ENCODE measurements around the gene STAC. TPM values are rescaled to one million over a fixed set of nuclear protein-coding genes. Genes with fewer than 3 reads are reported as not detected.

STAC gene
- total RNA-seq, 4 donors from 2014 or later, result 3.1 to 7.6 (median 5.5) TPM

DNA sequence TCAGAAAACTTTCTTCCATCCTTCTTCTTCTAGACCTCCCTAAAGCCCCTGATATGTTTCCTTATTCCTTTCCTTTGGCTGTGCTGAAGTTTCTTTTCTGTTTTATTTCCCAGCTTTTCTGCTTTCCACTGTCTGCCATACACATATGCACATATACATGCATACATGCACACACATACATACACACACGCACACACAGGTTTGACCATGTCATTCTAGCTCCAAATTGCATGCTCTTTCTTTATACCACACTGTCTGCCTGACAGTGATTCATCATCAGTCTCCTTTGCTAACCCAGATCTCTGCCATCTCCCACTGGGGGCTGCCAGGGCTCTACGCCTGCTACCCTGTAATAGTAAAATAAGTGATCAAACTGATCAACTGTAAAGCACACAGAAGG is 181.3 kb downstream of the STAC start:
- TF ChIP-seq, protein P1, sequence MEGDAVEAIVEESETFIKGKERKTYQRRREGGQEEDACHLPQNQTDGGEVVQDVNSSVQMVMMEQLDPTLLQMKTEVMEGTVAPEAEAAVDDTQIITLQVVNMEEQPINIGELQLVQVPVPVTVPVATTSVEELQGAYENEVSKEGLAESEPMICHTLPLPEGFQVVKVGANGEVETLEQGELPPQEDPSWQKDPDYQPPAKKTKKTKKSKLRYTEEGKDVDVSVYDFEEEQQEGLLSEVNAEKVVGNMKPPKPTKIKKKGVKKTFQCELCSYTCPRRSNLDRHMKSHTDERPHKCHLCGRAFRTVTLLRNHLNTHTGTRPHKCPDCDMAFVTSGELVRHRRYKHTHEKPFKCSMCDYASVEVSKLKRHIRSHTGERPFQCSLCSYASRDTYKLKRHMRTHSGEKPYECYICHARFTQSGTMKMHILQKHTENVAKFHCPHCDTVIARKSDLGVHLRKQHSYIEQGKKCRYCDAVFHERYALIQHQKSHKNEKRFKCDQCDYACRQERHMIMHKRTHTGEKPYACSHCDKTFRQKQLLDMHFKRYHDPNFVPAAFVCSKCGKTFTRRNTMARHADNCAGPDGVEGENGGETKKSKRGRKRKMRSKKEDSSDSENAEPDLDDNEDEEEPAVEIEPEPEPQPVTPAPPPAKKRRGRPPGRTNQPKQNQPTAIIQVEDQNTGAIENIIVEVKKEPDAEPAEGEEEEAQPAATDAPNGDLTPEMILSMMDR (IDR thresholded peaks at IDR 0.05; ENCODE audit: low read depth), result no peak

GRCh38 chr3:36562945-36563344 is 182.6 kb downstream of the STAC start:
- TF ChIP-seq, protein P1 (IDR thresholded peaks at IDR 0.05; ENCODE audit: low read depth), result no peak

GRCh38 chr3:36575241-36575640 is 194.9 kb downstream of the STAC start:
- TF ChIP-seq, protein P1 (IDR thresholded peaks at IDR 0.05; ENCODE audit: low read depth), result no peak

DNA sequence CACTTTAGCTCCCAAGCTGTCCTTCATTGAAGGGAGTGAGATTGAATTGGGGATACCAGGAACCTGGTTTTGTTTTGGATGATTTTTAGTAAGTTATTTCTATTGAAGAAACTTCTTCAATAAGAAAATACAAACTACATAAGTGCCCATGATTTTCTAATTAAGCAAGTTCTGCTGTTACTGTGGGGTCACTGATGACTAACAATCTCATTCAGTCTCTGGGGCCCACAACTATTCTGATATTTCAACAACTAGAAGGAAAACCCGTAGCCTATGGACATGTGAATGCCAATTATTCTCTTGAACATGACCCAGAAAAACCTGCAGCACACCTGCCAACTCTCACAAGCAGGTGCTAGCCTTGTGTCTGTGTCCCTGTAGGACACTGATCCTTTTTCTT is 199.4 kb downstream of the STAC start:
- TF ChIP-seq, protein P1 (IDR thresholded peaks at IDR 0.05; ENCODE audit: low read depth), result no peak

DNA sequence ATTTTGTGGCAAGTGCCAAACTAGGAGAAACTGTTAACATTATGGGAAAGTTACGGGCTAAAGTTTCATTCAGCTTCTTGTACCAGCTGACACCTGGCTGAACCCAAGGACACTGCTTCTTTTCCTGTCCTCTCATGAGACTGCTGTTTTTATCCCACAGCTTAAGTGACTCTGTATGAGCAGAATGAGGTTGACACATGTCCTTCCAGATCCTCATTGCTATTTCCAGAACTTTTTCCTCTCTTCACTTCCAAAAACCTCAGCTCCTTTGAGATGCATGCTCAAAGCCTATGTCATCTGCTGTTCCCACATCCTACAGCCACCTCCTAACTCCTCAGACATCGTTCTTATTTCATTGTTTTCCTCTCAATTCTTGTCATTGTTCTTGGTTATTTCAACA is 200.4 kb downstream of the STAC start:
- TF ChIP-seq, protein P1 (IDR thresholded peaks at IDR 0.05; ENCODE audit: low read depth), result no peak

GRCh38 chr3:36591959-36592358 is 211.7 kb downstream of the STAC start:
- TF ChIP-seq, protein P1 (IDR thresholded peaks at IDR 0.05; ENCODE audit: low read depth), result no peak

DNA sequence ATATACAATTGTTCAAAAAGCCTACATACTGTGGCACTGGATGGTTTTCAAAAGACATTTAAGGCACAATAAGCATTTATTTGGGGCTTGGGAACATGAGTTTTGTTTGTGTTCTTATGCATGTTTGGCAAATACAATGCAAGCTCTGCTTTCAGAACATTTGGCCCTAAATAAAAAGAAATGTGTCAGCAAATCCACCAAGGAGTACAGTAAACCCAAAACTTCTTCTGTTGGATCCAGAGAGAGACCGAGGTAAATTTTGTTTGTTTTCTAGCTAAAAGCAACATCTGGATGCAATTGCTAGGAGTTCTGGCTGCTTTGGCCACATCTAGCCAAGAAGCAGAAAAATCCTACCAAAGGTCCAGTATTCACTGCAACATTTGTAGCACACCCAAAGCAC is 215.2 kb downstream of the STAC start:
- TF ChIP-seq, protein P1 (IDR thresholded peaks at IDR 0.05; ENCODE audit: low read depth), result no peak
